K562 (cell line): ENCODE data around the gene DLGAP1. TPM values are rescaled to one million over a fixed set of nuclear protein-coding genes. Genes with fewer than 3 reads are reported as not detected.

ENCODE experiments used
- CEBPB ChIP-seq: fragments of 450-650 bp; IDR thresholded peaks from 2 replicates; pipeline ENCODE4 v1.6.1; 2016; ENCODE audit warnings: missing genetic modification characterization, missing compliant biosample characterization
- L3MBTL2 ChIP-seq: fragments of 450-650 bp; IDR thresholded peaks from 2 replicates; pipeline ENCODE4 v1.6.1; 2016; ENCODE audit warnings: mild to moderate bottlenecking, moderate library complexity
- NEUROD1 ChIP-seq: fragments of 150-350 bp; IDR thresholded peaks from 2 replicates; pipeline ENCODE4 v1.6.1; 2014; ENCODE audit warnings: borderline replicate concordance, low read length, low read depth; ENCODE audit not compliant: partially characterized antibody
- PRPF4 ChIP-seq: fragments of 200-400 bp; formaldehyde crosslinking; IDR thresholded peaks from one replicate; pipeline ENCODE4 v1.6.1; 2017; ENCODE audit warnings: low read length, low read depth, mild to moderate bottlenecking; ENCODE audit not compliant: insufficient read depth, poor library complexity, severe bottlenecking
- SMAD4 ChIP-seq: fragments of 250-450 bp; sonication (Bioruptor Pico); conservative IDR thresholded peaks from 2 replicates; pipeline ENCODE4 v1.8.0; 2021; ENCODE audit warnings: inconsistent platforms, mild to moderate bottlenecking, moderate library complexity
- ZFP1 ChIP-seq: fragments of 450-650 bp; formaldehyde crosslinking; IDR thresholded peaks from 2 replicates; pipeline ENCODE4 v1.4.0; 2020; ENCODE audit warnings: mild to moderate bottlenecking, mixed read lengths
- ZNF395 ChIP-seq: fragments of 200-800 bp; sonication (Bioruptor generic); IDR thresholded peaks from 2 replicates; pipeline ENCODE4 v1.6.1; 2017; ENCODE audit warnings: missing genetic modification characterization, missing compliant biosample characterization
- polyA plus RNA-seq, 8 experiments: library from polyadenylated mRNA; depleted of rRNA in 4 of 8; stranded (reverse) in 5 of 8; unstranded in 3 of 8; fragments of >200 nt; fragmentation: Nextera tagmentation in 2 of 8; fragmentation: Illumina TruSeq in 1 of 8; extraction: Ambion mirVana in 2 of 8; extraction: Trizol in 1 of 8; gene quantifications; 2 replicates each; pipeline versions ENCODE4 v1.2.1 to v1.2.3, GENCODE V29; 2011 to 2014; ENCODE audit warnings: inconsistent platforms in 1 of 8, missing spikeins in 1 of 8
- total RNA-seq, 7 experiments: library from RNA; depleted of rRNA in 6 of 7; stranded (reverse); fragments of >200 nt in 6 of 7; fragmentation: Illumina TruSeq in 2 of 7; extraction: Trizol in 2 of 7; gene quantifications; 2 replicates each; pipeline versions ENCODE4 v1.2.1 to v1.2.3, GENCODE V29; 2011 to 2021; ENCODE audit warnings: low replicate concordance in 1 of 7
- TF ChIP-seq, protein P1 (sequence below): fragments of 450-650 bp; IDR thresholded peaks from 2 replicates; pipeline ENCODE4 v1.6.1; 2016; ENCODE audit warnings: mild to moderate bottlenecking, moderate library complexity
- TF ChIP-seq, protein P2 (sequence below): sonication (generic); formaldehyde crosslinking; IDR thresholded peaks from 2 replicates; pipeline ENCODE4 v1.5.0; 2020; ENCODE audit warnings: missing genetic modification reagents

Gene DLGAP1
- total and polyA plus RNA-seq, 9 of the 15 experiments (the other 6 are each of a cell fraction or from before 2014, with no cell fraction given) = 0.04 to 0.22 (median 0.08) TPM

DNA sequence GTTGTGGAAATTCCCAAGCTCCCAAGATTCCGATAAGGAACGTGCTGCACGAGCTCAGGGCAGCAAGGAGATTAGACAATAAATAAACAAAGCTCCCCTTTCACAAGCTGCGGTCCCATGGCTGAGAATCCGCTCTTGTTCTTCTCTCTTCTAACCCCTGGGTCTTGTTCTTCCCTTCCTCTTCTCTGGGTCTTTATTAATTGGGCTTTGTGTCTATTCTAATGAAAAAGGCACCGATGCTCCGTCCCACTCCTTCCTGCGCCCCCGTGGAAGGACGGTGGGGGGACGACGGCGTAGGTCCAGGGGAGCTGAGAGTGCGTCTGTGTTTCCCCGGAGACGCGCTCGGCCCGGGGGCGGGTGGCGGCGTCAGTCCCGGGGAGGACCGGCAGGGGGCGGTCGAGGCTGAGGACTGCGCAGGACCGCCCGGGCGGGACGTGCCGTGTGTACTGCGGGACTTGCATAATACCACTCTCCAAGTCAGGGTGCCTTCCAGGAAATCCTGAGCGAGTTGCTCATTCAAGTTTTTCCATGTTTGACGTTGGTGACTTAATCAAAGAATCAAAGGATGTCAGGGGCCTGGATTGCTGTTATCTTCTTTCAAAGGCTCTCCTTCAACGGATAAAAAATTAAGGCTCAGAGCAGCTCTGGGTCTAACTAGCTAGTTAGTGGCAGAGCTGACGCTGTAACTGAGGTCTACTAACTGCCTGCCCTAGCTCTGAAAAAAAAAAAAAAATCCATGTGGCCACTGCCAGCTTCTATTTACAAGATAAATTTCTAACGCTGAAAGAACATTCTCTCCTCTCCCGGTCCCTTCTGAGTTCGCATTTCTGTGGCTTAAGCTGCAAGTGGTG is 683.8 kb downstream of the DLGAP1 start (continued):
- TF ChIP-seq, protein P1, sequence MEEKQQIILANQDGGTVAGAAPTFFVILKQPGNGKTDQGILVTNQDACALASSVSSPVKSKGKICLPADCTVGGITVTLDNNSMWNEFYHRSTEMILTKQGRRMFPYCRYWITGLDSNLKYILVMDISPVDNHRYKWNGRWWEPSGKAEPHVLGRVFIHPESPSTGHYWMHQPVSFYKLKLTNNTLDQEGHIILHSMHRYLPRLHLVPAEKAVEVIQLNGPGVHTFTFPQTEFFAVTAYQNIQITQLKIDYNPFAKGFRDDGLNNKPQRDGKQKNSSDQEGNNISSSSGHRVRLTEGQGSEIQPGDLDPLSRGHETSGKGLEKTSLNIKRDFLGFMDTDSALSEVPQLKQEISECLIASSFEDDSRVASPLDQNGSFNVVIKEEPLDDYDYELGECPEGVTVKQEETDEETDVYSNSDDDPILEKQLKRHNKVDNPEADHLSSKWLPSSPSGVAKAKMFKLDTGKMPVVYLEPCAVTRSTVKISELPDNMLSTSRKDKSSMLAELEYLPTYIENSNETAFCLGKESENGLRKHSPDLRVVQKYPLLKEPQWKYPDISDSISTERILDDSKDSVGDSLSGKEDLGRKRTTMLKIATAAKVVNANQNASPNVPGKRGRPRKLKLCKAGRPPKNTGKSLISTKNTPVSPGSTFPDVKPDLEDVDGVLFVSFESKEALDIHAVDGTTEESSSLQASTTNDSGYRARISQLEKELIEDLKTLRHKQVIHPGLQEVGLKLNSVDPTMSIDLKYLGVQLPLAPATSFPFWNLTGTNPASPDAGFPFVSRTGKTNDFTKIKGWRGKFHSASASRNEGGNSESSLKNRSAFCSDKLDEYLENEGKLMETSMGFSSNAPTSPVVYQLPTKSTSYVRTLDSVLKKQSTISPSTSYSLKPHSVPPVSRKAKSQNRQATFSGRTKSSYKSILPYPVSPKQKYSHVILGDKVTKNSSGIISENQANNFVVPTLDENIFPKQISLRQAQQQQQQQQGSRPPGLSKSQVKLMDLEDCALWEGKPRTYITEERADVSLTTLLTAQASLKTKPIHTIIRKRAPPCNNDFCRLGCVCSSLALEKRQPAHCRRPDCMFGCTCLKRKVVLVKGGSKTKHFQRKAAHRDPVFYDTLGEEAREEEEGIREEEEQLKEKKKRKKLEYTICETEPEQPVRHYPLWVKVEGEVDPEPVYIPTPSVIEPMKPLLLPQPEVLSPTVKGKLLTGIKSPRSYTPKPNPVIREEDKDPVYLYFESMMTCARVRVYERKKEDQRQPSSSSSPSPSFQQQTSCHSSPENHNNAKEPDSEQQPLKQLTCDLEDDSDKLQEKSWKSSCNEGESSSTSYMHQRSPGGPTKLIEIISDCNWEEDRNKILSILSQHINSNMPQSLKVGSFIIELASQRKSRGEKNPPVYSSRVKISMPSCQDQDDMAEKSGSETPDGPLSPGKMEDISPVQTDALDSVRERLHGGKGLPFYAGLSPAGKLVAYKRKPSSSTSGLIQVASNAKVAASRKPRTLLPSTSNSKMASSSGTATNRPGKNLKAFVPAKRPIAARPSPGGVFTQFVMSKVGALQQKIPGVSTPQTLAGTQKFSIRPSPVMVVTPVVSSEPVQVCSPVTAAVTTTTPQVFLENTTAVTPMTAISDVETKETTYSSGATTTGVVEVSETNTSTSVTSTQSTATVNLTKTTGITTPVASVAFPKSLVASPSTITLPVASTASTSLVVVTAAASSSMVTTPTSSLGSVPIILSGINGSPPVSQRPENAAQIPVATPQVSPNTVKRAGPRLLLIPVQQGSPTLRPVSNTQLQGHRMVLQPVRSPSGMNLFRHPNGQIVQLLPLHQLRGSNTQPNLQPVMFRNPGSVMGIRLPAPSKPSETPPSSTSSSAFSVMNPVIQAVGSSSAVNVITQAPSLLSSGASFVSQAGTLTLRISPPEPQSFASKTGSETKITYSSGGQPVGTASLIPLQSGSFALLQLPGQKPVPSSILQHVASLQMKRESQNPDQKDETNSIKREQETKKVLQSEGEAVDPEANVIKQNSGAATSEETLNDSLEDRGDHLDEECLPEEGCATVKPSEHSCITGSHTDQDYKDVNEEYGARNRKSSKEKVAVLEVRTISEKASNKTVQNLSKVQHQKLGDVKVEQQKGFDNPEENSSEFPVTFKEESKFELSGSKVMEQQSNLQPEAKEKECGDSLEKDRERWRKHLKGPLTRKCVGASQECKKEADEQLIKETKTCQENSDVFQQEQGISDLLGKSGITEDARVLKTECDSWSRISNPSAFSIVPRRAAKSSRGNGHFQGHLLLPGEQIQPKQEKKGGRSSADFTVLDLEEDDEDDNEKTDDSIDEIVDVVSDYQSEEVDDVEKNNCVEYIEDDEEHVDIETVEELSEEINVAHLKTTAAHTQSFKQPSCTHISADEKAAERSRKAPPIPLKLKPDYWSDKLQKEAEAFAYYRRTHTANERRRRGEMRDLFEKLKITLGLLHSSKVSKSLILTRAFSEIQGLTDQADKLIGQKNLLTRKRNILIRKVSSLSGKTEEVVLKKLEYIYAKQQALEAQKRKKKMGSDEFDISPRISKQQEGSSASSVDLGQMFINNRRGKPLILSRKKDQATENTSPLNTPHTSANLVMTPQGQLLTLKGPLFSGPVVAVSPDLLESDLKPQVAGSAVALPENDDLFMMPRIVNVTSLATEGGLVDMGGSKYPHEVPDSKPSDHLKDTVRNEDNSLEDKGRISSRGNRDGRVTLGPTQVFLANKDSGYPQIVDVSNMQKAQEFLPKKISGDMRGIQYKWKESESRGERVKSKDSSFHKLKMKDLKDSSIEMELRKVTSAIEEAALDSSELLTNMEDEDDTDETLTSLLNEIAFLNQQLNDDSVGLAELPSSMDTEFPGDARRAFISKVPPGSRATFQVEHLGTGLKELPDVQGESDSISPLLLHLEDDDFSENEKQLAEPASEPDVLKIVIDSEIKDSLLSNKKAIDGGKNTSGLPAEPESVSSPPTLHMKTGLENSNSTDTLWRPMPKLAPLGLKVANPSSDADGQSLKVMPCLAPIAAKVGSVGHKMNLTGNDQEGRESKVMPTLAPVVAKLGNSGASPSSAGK = no peak
- TF ChIP-seq, protein P2, sequence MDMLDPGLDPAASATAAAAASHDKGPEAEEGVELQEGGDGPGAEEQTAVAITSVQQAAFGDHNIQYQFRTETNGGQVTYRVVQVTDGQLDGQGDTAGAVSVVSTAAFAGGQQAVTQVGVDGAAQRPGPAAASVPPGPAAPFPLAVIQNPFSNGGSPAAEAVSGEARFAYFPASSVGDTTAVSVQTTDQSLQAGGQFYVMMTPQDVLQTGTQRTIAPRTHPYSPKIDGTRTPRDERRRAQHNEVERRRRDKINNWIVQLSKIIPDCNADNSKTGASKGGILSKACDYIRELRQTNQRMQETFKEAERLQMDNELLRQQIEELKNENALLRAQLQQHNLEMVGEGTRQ (CRISPR knock-in tag) = no peak
- TF ChIP-seq PRPF4 (no peak), SMAD4 (CRISPR knock-in tag) (0 out of 2 replicates have a peak, but pooled peaks have one; percentile 71), ZFP1 (CRISPR knock-in tag) (no peak), NEUROD1 (peak; percentile 55), L3MBTL2 (0 out of 2 replicates have a peak, but pooled peaks have one; percentile 33), CEBPB (tag) (peak; percentile 97), ZNF395 (no peak)
